A673 (cell line): ENCODE measurements around the gene RASGEF1C.

Source experiments
- EZH2 ChIP-seq: fragments of 200-600 bp; sonication (generic); IDR thresholded peaks from 2 replicates; pipeline ENCODE4 v1.6.1; 2017; ENCODE audit warnings: borderline replicate concordance, low read depth, mild to moderate bottlenecking, mixed read lengths, antibody characterized with exemption, low read length; ENCODE audit not compliant: poor library complexity, severe bottlenecking
- TF ChIP-seq, protein P1 (sequence below): fragments of 300-800, 200-600 bp; sonication (generic); conservative IDR thresholded peaks from 2 replicates; pipeline ENCODE4 v1.5.1; 2017; ENCODE audit warnings: low read depth, mild to moderate bottlenecking, antibody characterized with exemption, low read length, moderate library complexity, mixed read lengths

DNA sequence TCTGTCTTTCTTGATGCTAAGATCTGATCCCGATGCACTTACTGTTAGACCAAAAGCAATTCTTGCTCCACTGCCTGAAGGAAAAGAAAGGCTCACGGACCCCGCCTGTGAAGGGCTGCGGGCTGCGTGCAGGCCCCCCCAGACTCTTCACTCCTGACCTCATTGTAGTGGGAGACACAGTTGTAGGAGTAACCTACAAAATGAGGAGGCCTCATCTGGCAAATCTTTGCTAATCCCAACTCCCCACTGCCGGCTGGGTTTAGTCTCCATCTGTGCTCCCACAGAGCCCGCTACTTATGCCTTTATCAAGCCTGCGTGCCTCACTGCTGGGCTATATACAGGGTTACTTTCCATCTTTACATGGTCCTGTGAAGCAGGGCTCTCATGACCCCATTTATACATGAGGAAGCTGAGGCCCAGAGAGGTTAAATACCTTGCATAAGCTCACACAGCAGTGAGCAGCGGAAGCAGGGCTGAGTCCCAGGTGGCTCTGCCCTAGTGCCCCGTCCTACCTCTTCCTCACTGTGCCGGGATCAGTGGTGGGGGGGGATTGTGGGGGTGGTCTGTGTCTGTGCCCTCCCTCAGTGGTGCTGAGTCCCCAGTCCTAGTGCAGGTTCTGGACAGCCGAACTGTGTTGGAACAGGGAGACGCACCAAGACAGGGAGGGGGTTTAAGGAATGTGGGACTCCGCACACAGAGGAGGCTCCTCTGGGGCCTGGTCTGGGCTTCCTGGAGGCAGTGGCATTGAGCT lies 93.5 kb downstream of the RASGEF1C start:
- TF ChIP-seq, protein P1, sequence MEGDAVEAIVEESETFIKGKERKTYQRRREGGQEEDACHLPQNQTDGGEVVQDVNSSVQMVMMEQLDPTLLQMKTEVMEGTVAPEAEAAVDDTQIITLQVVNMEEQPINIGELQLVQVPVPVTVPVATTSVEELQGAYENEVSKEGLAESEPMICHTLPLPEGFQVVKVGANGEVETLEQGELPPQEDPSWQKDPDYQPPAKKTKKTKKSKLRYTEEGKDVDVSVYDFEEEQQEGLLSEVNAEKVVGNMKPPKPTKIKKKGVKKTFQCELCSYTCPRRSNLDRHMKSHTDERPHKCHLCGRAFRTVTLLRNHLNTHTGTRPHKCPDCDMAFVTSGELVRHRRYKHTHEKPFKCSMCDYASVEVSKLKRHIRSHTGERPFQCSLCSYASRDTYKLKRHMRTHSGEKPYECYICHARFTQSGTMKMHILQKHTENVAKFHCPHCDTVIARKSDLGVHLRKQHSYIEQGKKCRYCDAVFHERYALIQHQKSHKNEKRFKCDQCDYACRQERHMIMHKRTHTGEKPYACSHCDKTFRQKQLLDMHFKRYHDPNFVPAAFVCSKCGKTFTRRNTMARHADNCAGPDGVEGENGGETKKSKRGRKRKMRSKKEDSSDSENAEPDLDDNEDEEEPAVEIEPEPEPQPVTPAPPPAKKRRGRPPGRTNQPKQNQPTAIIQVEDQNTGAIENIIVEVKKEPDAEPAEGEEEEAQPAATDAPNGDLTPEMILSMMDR: no peak
- no peak for TF ChIP-seq EZH2
